Activated CD4-positive, alpha-beta T cell treated with anti-CD3 and anti-CD28 coated beads, Interleukin-2, amount 50 U/mL, for 4 hours (primary cell): ENCODE measurements around the gene TIMM17A.
"Not testable (repeated sequence)": the region's sequence is repeated elsewhere in the genome, so short reads cannot be mapped to it uniquely, and the experiment has no call there.

ENCODE experiments used
- DNase-seq, 2 experiments: peaks; one replicate each; pipeline ENCODE4 v3.0.0-alpha.2; 2020

Gene TIMM17A

DNA sequence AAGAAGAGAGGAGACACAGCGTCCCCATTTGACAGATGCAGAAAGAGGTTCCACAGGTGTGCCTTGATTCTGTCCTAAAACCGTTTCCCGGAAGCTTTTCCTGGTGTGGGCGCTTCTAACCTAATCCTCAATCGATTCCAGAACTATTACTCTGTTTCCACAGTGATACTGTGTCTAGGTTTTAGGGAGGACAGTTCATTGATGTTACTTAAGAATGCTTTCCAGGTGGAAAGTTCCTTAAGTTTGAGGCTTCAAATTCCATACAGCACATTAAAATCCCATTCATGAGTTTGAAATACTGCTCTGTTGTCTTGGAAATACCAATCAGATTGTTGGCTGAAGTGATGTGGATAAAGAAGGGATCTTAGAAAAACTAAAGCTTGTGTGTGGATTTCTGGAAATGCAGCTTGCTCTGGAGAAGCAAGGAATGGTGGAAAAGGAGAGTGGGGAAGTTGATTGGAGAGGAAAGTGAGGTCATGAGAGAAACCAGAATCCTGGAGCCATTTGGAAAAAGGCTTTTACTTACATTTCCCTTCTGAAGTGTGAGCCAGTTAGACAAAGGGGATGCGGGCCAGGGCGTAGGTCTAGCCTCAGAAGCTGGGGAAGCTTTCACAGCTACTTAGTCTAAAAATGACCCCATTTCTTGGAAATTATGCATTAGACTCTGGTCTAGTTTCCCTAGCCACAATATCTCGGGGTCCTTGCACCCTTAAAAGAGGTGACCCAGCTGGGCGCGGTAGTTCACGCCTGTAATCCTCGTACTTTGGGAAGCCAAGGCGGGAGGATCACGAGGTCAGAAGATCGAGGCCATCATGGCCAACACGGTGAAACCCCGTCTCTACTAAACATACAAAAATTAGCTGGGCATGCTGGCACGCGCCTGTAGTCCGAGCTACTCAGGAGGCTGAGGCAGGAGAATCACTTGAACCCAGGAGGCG lies 61.8 kb downstream of the TIMM17A start:
- no peak for DNase-seq

DNA sequence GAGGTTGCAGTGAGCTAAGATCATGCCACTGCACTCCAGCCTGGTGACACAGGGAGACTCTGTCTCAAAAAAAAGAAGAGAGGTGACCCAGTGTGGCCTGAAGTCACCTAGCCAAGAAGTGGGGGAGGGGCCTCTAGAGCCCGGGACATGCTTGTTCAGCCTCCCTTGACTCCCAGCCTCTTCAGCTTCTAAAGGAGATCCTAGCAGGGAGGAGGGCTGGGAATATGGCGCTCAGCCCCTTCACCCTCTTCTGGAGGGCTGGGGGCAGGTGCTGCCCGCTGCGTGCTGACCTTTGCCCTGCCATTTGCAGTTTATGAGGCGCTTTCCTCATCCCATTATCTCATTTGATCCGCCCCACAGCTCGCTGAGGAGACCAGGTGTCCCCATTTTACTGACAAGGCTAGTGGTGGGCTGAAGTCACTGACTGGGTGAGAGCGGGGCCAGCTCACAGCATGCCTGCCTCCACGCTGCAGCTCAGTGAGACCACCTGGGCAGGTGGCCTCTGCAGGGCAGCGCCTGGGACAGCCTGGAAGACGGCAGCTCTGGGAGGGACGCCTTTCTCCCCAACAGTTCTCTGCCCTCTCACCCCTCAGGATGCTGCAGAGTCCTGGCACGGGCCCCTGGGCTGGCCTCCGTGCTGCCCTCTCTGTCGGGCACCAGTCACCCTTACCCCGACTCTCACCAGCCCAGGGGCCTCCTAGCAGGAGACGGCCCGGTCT lies 62.6 kb downstream of the TIMM17A start:
- DNase-seq, result no peak

DNA sequence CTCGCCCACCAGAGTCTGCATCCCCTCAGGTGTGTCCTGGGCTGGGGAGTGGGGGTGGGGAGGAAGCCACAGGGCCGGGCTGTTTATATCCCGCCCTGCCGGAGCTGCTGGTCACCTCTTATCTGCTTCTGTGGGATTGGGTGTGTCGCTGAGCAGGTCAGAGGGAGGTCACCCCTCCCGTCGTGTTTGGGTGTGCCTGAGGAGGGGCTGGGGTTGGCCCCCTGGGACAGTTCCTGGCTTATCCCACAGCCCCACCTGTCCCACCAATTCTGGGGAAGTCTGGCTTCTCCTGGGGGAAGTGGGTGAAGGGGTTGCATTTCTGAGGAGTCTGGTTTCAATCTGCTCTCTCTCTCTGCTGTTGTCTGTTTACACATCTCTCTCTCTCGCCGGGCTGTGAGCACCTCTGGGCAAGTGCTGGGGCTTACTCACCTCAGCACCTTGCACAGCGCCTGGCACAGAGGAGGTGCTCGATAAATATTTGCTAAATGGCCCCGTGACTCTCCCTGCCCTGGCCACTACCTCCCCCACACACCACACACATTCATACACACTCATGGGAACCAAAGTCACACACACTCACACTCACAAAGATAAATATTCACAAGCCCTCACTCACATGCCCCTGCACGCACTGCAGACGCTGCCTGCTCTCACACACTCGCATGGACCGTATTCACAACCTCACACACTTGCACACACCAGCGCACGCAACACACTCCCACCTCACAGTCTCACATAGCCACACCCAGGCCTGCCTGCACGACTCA lies 63.3 kb downstream of the TIMM17A start:
- no peak for DNase-seq

DNA sequence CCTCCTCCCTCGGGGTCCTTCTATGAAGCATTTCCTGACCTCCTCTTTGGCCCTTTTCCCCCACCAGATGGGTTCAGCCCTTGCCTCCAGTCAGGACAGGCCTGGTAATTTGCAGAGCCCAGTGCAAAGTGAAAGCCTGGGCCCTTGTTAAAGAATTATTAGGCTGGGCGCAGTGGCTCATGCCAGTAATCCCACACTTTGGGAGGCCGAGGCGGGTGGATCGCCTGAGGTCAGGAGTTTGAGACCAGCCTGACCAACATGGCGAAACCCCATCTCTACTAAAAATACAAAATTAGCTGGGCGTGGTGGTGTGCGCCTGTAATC lies 63.9 kb downstream of the TIMM17A start:
- DNase-seq, result not testable (repeated sequence)
